Measurements from ENCODE around the gene TRDN.
"Not testable (repeated sequence)": the region's sequence is repeated elsewhere in the genome, so short reads cannot be mapped to it uniquely, and the experiment has no call there.

The TRDN gene

DNA sequence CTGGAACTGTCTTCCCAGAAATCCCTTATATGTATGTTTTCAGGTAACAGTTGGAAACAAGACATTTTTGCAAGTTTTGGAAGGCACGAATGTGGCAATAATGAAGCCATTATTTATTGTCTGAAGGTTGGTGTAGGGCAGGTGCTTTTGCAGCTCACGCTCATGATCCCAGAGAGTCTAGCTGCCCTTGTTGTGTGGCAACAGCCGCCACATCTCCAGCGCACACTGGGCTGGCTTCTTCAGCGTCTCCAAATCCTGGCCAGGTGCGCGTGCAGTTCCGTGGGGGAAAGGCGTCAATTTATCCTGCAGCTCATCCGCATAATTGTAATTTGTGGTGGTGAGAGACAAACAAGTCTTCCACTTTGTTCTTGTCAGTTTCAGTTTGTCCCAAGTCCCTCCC is 71.2 kb downstream of the TRDN start:
- DNase-seq (ENCODE audit: insufficient read length, low spot score) (no peak), FAIRE-seq (no peak)

DNA sequence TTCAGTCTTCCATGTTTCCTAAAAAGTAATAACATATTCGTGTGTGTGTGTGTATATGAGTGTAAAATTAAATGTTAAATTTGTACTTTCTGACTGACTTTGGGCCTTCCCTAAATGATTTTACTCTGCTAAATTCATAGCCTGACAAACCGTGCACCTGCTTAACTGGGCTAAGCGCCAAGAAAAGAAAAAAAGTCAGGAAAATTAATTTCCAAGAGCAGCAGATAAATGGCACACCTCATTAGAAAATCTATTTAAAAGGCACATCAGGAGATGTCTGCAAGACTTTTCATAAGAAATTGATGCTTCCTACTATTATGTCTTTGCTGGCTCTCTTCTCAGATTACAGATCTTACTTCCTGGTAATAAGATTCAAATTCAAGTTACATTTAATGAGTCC is 72.4 kb downstream of the TRDN start:
- FAIRE-seq (no peak), DNase-seq (ENCODE audit: insufficient read length, low spot score) (no peak)

- FAIRE-seq (no peak), DNase-seq (ENCODE audit: insufficient read length, low spot score) (no peak)
Observed at GRCh38 chr6:123562677-123563076, 74.1 kb downstream of the TRDN start.

DNA sequence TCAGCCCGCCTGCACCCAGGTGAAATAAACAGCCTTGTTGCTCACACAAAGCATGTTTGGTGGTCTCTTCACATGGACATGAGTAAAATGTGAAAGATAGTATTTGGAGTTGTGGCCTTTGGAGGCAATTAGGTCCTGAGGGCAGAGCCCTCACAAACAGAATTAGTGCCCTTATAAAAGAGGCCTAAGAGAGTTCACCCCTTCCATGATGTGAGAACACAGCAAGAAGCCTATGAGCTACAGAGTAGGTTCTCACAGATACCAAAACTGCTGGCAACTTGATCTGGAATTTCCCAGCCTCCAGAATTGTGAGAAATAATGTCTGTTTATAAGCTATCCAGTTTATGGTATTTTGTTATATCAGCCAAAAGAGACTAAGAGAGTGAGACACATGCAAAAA is 74.5 kb downstream of the TRDN start:
- no peak for DNase-seq (ENCODE audit: insufficient read length, low spot score)
- FAIRE-seq, result no peak

DNA sequence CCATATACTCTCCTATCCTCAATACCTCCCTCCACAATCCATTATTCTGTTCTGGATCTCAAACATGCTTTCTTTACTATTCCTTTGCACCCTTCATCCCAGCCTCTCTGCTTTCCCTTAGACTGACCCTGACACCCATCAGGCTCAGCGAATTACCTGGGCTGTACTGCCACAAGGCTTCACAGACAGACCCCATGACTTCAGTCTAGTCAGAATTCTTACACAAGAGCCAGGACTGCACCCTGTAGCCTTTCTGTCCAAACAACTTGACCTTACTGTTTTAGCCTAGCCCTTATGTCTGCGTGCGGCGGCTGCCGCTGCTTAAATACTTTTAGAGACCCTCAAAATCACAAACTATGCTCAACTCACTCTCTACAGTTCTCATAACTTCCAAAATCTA is 76.9 kb downstream of the TRDN start:
- DNase-seq (ENCODE audit: insufficient read length, low spot score); FAIRE-seq: not testable (repeated sequence)

DNA sequence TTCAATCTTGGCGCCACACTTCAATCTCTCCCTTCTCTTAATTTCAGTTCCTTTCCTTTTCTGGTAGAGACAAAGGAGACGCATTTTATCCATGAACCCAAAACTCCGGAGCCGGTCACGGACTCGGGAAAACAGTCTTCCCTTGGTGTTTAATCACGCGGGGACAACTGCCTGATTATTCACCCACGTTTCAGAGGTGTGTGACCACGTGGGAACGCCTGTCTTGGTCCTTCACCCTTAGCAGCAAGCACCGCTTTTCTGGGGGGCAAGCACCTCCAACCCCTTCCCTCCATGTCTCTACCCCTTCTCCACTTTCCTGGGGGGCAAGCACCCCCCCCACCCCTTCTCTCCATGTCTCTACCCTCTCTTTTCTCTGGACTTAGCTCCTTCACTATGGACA is 79.3 kb downstream of the TRDN start:
- not testable (repeated sequence) for DNase-seq (ENCODE audit: insufficient read length, low spot score); FAIRE-seq

- FAIRE-seq, result no peak
Observed at GRCh38 chr6:123551939-123552707, 84.6 kb downstream of the TRDN start.

DNA sequence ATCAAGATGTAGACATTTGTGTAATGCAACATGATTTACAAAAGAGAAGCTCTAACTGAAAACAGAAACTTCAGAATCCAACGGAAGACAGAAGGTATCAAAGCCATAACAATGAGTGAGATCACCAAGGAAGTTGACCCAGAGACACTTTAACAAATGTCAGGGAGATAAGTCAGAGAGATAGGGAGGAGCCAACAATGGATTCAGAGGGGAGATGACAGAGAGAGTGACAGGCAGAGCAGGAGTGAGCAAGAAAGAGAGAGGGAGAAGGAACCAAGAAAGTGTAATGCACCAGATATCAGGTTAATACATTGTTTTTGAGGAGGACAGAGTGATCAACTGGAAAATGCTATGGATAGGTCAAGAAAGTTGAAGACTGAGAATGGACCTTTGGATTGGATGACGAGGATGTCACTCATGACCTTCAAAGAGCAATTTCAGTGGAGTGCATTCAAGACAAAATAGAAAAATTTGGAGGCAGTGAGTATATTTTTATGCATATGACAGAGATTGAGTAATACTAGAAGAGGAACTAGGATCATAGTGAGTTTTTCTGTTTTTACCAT is 86.6 kb downstream of the TRDN start:
- FAIRE-seq, result no peak
- no peak for DNase-seq (ENCODE audit: insufficient read length, low spot score)

More at GRCh38 chr6:123551939-123552707, 84.6 kb downstream of the TRDN start:
- no peak for DNase-seq (ENCODE audit: insufficient read length, low spot score)

DNA sequence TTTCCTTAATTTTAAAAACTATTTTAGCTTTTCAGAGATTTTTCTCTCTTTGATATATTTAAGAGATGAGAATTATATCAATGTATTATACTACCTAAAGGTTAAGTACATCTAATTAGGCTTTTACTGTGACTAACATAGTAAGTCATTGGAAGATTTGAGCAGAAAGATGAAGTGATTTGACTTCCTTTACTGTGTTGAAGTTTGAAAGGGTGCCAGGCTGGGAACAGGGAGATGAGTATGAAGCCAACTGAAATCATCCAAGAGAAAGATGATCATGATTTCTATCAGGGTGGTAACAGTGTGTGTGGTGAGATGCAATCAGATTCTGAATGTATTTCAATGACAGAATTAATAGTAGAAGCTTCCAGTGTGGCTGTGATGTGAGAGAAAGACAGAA is 87.3 kb downstream of the TRDN start:
- no peak for FAIRE-seq
- DNase-seq (ENCODE audit: insufficient read length, low spot score), result no peak

DNA sequence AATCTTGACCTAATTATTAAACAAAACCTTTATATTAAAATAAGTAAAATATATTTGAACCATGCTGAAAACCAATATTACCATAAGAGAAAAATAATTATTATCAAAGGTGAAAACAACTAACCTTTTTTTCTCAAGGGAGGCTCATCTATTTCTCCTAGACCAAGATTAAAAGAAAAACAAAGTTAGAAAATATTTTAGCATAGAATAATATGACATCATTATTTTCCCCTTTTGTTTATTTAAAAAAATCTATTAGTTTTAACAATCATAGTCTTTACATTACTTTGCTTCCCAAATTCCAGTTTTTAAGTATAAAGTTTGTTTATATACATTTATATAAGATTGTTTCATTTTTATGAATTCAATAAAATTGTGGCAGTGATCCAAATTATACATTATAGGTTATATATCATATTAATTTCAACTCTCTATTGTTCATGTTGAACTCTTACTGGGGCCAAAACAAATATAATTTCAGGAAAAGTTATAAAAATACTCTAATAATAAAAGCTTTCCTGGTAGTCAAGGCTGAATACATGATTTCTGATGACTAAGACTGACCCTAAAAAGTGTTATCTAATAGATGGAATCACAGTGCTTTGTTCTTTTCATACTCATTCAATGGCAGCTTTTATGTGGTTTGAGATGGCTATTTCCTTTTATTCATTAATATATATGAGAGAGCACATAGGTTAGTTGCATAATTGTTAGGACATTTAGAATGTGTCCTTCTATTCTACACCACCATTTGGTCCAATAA is 89.4 kb downstream of the TRDN start:
- no peak for FAIRE-seq
- DNase-seq (ENCODE audit: insufficient read length, low spot score), result no peak

DNA sequence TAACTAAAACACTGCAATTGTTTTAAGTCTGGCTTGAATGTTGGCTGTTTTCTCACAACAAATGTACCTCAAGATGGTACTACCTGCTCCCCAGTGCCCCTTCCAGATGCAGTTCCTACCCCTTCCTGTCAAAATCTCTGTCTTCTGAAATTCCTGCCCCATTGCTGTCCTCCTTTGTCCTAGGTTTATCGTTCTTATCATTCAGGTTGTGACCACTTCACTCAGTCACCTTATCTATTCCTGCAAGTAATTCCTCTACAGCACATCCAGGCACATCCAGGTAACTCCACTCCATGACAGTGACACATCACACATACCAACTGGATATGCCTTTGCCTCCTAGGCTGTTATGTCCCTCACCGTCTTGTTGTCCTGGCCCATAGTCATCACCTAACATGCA is 90.2 kb downstream of the TRDN start:
- DNase-seq (ENCODE audit: insufficient read length, low spot score) (no peak), FAIRE-seq (no peak)

DNA sequence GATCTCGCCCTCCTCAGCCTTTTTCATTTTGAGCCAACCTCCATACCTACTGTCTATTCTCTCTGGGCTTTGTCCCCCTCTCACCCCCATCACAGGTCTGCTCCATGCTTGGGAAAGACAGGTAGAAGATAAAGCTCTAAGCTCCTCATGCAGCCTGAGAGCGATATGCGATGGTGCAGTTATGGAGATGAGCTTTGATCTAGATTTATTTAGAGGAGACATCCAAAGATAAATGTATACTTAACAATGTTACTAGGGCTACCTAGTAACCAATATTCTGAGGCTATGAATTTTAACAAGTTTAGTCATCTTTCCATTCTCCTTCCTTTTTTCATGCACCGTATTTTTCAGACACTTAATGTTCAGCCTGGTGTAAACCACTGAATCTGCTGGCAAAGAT is 95.3 kb downstream of the TRDN start:
- FAIRE-seq, result no peak
- no peak for DNase-seq (ENCODE audit: insufficient read length, low spot score)

DNA sequence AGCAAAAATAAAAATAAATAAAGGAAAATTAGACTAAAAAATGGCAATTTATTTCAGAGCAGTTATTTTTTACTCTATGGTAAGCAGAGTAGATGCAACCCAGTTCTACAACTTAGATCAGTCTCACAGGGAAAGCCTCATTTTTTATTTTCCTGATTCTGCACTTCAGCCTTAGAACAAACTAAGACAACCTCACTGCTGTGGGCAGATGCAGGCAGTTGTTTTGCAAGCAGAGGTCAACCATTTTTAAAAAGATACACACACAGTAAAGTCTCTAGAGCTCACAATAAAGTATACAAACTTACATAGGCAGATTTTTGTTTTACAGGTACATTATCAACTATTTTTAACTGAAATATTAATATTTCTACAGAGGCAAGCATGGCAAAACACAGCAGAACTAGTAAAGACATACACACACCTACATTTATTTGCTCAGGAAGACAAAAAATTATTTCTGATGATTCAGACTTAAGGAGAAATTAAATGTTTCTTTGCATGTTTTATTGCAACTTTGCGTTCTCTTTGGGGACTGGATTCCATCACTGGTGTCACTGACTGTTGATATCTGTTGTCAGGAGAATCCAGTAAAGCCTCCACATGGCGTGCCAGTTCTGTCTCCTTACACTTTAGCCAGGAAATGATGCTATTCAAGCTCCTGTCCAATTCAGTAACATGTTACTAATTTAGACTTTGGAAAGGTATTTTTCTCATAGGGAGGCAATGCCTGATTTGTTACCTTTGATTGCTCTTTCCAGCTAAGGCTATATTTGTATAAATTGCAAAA is 102.7 kb downstream of the TRDN start:
- FAIRE-seq (no peak), DNase-seq (ENCODE audit: insufficient read length, low spot score) (no peak)

- DNase-seq (ENCODE audit: insufficient read length, low spot score) (no peak), FAIRE-seq (no peak)
Observed at GRCh38 chr6:123529843-123530242, 106.9 kb downstream of the TRDN start.

DNA sequence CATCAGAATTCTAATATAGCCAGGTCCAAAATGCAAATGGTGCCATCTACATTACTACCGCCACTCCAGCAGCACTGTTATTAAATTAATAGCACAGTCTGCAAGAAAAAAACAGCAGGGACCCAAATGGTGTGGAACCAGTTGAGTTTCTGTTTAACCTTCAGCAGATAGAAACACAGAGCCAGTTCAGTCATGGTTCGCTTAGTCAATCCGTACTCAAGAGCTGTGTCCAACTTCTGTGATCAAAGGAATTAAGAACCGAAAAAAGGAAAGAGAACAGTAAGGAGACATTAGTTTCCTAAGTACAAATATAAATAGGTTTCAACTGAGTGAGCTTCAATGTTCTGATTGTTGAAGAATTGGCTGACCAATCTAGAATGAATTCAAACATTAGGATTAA is 107.7 kb downstream of the TRDN start:
- FAIRE-seq, result no peak

GRCh38 chr6:123527406-123527805 is 109.3 kb downstream of the TRDN start:
- no peak for DNase-seq (ENCODE audit: insufficient read length, low spot score)

More for the DNA sequence above, 107.7 kb downstream of the TRDN start:
- no peak for DNase-seq (ENCODE audit: insufficient read length, low spot score)

DNA sequence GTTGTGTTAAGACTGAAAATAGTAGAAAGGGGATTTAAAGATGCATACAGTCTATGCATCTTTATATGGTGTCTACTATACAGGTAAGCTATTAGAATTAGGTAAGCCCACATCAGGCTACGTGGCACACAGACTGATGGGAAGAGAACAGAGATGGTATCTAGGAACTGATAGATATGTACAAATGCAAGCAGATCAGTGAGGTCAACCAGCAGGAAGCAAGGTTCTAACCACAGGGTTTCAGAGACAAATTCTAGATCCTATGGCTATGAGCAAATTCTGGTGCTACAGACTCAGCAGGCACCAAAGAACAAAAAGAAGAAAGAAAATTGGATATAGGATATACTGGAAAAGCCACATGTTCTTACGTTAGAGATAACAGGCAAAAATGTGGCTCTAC is 110.6 kb downstream of the TRDN start:
- no peak for FAIRE-seq
- DNase-seq (ENCODE audit: insufficient read length, low spot score), result no peak

More at GRCh38 chr6:123527406-123527805, 109.3 kb downstream of the TRDN start:
- no peak for FAIRE-seq

DNA sequence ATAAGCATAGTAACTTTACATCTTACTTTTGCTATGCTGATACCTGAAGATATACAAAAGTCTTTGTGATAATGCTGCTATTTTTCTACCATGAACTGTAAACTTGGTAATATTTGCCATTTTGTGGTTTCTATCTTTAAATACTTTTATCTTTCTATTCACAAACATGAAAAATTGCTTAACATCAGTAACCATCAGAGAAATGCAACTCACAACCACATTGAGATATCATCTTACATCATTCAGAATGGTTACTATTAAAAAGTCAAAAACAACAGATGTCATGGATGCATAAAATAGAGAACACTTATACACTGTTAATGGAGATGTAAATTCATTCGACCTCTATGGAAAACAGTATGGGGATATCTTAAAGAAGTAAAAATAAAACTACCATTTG is 112.0 kb downstream of the TRDN start:
- DNase-seq (ENCODE audit: insufficient read length, low spot score) (no peak), FAIRE-seq (no peak)

GRCh38 chr6:123520217-123520616 is 116.5 kb downstream of the TRDN start:
- FAIRE-seq, result no peak
- no peak for DNase-seq (ENCODE audit: insufficient read length, low spot score)

DNA sequence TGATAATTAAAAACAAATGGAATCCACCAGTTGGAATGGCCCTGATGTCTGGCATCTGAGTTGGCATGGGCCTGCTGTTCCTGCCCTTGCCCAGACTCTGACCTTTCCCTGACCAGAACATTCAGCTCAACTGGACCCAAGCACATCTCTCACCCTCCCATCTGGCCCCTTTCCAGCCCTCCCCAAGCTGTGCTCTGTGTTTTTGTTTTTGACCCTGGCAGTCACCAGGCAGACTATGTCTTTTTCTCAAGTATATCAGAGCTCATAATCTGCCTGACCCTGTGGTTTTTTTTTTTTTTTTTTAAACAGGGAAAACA is 117.6 kb downstream of the TRDN start:
- no peak for FAIRE-seq
- DNase-seq (ENCODE audit: insufficient read length, low spot score), result no peak
